Raji (cell line): ENCODE results near the gene SPECC1.

Source experiments
- POLR2A ChIP-seq: IDR thresholded peaks from 2 replicates; pipeline ENCODE4 v1.6.1; 2011; ENCODE audit warnings: low read depth, low read length, control low read depth; ENCODE audit not compliant: insufficient read depth

The SPECC1 gene

GRCh38 chr17:20187049-20187448 is 177.9 kb downstream of the SPECC1 start:
- no peak for TF ChIP-seq POLR2A

GRCh38 chr17:20189302-20189701 is 180.1 kb downstream of the SPECC1 start:
- no peak for TF ChIP-seq POLR2A

- no peak for TF ChIP-seq POLR2A
These were observed 180.8 kb downstream of the SPECC1 start for GRCh38 chr17:20189979-20190378.

- no peak for TF ChIP-seq POLR2A
These were observed 181.4 kb downstream of the SPECC1 start for GRCh38 chr17:20190605-20191004.

- no peak for TF ChIP-seq POLR2A
These were observed 181.9 kb downstream of the SPECC1 start for GRCh38 chr17:20191056-20191455.

GRCh38 chr17:20197272-20197926 is 188.2 kb downstream of the SPECC1 start:
- TF ChIP-seq POLR2A, result no peak

GRCh38 chr17:20200016-20200795 is 191.0 kb downstream of the SPECC1 start:
- no peak for TF ChIP-seq POLR2A

GRCh38 chr17:20200865-20201458 is 191.8 kb downstream of the SPECC1 start:
- no peak for TF ChIP-seq POLR2A

- TF ChIP-seq POLR2A, result no peak
These were observed 193.0 kb downstream of the SPECC1 start for GRCh38 chr17:20202141-20202621.

GRCh38 chr17:20203018-20203417 is 193.9 kb downstream of the SPECC1 start:
- TF ChIP-seq POLR2A, result no peak

- TF ChIP-seq POLR2A, result no peak
These were observed 194.7 kb downstream of the SPECC1 start for GRCh38 chr17:20203761-20204263.

- no peak for TF ChIP-seq POLR2A
These were observed 196.4 kb downstream of the SPECC1 start for GRCh38 chr17:20205609-20206008.

- TF ChIP-seq POLR2A, result no peak
These were observed 196.9 kb downstream of the SPECC1 start for GRCh38 chr17:20206068-20206467.

GRCh38 chr17:20206591-20206990 is 197.4 kb downstream of the SPECC1 start:
- TF ChIP-seq POLR2A, result no peak

- TF ChIP-seq POLR2A, result no peak
These were observed 198.3 kb downstream of the SPECC1 start for GRCh38 chr17:20207262-20207985.
